ENCODE data around the gene SLC24A3. TPM values are rescaled to one million over a fixed set of nuclear protein-coding genes. Genes with fewer than 3 reads are reported as not detected.
"Not testable (repeated sequence)": the region's sequence is repeated elsewhere in the genome, so short reads cannot be mapped to it uniquely, and the experiment has no call there.

Gene SLC24A3
- total RNA-seq, 1 experiment from 2014 or later = 0.06 TPM

- DNase-seq (ENCODE audit: low read depth) = no peak
These were observed 526.9 kb downstream of the SLC24A3 start for GRCh38 chr20:19739351-19739750.

- DNase-seq (ENCODE audit: low read depth) = no peak
These were observed 528.1 kb downstream of the SLC24A3 start for GRCh38 chr20:19740512-19740911.

GRCh38 chr20:19741924-19742323 lies 529.5 kb downstream of the SLC24A3 start:
- DNase-seq (ENCODE audit: low read depth) = no peak

DNA sequence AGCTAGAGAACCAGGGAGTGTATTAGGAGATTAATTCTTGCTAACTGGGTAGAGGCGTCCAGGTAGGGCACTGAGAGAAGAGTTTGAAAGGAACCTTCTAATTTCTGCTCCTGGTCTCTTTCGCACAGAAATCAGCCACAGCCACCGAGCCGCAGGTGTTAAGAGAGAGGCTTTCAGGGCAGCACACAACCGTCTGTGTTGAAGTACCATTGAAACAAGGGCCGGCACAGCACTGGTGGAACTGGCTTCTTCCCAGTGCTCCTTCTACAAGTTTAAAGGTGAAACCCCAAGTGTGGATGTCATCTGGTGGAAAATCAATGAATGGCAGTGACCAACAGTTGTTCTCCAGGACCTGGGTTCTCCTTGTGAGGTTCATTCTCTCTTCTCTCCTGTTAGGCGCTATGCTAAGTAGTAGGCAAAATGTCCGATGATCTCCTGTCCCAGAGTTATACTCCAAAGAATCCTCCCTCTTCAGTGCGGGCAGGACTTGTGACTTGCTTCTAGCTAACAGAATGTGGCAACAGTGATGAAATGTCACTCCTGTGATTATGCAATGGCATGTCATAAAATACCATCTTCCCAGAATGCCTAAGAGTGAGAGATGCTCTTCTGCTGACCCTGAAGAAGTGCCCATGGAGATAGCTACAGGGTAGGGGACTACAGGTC lies 530.7 kb downstream of the SLC24A3 start:
- no peak for DNase-seq (ENCODE audit: low read depth)

DNA sequence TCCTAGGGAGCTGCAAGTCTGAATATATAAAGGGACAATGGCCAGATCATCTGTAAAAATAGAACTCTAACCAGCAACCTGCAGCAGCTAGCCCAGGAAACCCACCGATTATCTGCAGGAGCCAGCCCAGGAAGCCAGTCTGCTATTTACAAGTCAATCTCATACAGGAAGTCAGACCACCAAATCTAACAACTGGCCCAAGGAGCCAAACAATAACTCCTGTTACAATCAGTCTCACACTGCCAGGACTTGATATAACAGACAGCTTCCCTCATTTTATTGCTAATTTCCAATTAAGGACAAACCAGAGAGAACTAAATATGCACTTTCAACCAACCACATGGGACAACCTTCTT lies 531.2 kb downstream of the SLC24A3 start:
- no peak for DNase-seq (ENCODE audit: low read depth)

GRCh38 chr20:19745106-19745505 lies 532.7 kb downstream of the SLC24A3 start:
- no peak for DNase-seq (ENCODE audit: low read depth)

GRCh38 chr20:19745584-19745983 lies 533.1 kb downstream of the SLC24A3 start:
- no peak for DNase-seq (ENCODE audit: low read depth)

GRCh38 chr20:19746396-19746795 lies 534.0 kb downstream of the SLC24A3 start:
- DNase-seq (ENCODE audit: low read depth) = no peak

- DNase-seq (ENCODE audit: low read depth) = no peak
These were observed 535.5 kb downstream of the SLC24A3 start for GRCh38 chr20:19747903-19748302.

DNA sequence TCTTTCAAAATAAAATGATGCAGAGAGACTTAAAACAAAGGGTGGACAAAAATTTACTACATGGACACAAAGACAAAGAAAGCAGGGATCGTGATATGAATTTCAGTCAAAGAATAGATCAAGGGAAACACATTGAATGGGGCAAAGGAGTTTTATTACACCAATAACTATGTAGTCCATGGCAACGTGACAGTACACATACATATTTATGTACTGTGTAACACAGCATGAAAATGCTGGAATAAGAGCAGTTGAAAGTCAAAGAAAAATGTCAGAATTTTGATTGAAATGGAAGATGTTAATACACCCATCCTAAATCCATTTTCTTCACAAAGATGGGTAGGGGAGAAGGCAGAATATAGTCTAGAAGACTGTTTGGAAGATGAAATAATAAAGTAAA lies 536.2 kb downstream of the SLC24A3 start:
- DNase-seq (ENCODE audit: low read depth) = no peak

DNA sequence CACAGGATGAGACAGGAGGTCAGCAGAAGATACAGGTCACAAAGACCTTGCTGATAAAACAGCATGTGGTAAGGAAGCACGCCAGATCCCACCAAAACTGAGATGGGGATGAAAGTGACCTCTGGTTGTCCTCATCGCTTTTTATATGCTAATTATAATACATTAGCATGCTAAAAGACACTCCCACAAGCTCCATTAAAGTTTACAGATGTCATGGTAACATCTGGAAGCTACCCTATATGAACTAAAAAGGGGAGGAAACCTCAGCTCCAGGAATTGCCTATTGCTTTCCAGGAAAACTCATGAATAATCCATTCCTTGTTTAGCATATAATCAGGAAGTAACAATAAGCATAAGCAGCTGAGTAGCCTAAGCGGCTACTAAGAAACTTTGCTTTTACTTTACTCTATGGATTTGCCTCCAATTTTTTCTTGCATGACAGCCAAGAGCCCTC lies 537.2 kb downstream of the SLC24A3 start:
- DNase-seq (ENCODE audit: low read depth) = no peak

DNA sequence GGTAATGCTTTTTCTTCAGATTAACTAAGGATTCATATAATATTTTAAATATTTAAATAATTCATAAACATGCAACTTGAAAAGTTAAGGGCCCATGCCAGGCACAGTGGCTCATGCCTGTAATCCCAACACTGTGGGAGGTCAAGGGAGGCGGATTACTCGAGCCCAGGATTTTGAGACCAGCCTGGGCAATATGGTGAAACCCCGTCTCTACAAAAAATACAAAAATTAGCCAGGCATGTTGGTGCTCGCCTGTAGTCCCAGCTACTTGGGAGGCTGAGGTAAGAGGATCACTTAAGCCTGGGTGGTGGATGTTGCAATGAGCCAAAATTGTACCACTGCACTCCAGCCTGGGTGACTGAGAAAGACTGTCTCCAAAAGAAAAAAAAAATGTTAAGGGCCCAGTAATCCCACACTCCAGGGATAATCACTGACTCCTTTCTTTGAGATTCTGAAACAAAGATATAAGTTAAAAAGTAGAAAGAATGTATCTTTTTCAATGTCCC lies 537.7 kb downstream of the SLC24A3 start:
- DNase-seq (ENCODE audit: low read depth) = no peak

- DNase-seq (ENCODE audit: low read depth) = no peak
These were observed 538.6 kb downstream of the SLC24A3 start for GRCh38 chr20:19750907-19751636.

GRCh38 chr20:19754201-19754600 lies 541.8 kb downstream of the SLC24A3 start:
- DNase-seq (ENCODE audit: low read depth) = not testable (repeated sequence)

DNA sequence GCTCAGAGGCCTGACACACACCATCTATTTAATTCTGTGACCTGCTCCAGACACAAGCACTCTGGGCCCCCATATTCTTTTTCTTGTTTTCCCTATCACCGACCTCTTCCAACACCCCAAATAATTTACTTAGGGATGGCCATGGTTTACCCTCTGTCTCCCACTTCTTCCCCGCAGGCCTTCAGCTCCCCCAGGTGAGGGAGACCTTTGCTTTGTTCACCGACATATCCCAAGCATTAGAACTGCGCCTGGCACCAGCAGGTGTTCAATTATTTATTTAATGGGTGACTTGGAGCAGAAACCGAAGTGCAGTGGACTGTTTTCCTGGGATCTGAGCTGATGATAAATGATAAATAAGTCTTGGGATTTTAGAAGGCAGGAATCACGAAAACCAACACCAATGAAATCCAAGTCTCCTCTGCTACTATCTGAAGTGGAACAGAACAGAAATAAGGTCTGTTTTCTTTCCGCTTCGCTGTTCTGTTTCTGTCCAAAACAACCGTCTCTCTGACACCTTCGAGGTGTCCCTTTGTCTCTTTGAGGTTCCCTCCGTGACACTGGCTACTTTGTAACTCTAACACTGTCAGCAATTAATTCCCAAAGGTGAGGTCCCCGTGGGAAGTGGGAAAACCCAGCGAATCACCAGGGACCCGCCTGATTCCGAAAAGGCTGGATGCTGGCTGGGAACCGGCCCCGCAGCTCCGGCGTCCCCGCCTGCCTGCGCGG lies 544.5 kb downstream of the SLC24A3 start:
- DNase-seq (ENCODE audit: low read depth) = no peak

DNA sequence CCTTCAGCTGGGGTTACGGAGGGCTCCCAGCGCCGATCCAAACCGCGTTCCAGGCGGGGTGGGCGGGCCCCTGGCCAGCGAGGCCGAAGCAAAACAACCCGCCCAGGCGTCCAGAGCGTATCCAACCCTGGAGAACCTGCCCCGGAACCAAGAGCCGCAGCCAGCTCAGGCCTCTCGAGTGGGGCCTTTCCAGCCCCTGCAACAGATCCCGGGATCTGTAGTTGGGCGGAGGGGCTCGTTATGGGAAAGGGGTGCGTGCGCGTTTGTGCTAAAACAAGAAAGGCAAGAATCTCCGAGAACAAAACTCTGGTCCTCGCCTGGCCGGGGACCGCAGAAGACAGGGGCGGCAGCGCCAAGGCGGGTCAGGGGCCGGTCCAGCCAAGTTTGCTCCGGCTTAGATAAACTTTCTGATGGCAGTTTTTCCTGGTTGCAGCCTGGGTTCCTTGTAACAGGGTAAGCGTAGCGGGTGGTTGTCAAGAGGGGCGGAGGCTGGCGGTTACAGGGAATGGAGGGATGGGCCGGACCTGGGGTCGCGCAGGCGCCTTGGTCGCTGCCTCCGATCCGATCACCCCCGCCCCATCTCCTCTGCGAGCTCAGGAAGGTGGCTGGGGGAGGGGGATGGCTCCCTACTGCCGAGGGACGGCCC lies 545.2 kb downstream of the SLC24A3 start:
- DNase-seq (ENCODE audit: low read depth) = peak; percentile 89

GRCh38 chr20:19758133-19758500 lies 545.7 kb downstream of the SLC24A3 start, which contains the start of gene RIN2:
TSS of gene RIN2 (plus strand) at chr20:19758258. CDS start at chr20:19889602, 131,344 bp downstream.
- DNase-seq (ENCODE audit: low read depth) = no peak

GRCh38 chr20:19758501-19759331 lies 546.3 kb downstream of the SLC24A3 start:
- DNase-seq (ENCODE audit: low read depth) = peak; percentile 35

DNA sequence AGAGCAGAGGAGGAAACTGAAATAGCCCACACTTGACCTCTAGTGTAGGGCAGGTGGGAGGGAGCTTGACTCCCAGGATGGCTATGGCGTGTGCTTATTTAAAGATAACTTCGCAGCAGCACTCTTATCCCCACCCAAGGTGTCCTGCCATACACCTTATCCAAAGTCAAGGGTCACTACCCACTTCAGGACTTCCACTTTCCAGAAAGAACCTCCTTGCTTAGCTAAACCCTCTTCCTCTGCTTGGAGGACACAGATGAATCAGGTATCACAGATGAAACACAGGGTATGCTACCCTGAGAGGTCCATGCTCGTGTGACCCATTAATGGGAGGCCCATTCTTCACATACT lies 547.9 kb downstream of the SLC24A3 start:
- no peak for DNase-seq (ENCODE audit: low read depth)

DNA sequence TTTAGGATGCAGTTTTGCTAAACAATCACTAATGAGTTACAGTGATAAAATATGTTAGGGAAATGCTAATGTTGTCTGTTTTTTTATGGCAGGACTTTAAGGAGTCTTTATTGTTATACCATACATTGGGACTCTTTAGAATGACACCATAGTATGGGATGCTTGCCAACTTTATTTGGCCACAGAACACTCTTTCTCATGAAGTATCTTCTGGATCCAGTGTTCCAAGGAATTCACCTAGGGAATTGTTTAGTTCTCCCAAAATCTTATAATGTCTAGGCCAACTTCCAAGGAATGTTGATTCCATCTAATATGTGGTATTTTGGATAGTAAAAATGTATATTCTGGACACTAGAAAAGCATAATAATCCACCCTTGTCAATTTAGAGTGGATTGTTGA lies 548.9 kb downstream of the SLC24A3 start:
- no peak for DNase-seq (ENCODE audit: low read depth)

DNA sequence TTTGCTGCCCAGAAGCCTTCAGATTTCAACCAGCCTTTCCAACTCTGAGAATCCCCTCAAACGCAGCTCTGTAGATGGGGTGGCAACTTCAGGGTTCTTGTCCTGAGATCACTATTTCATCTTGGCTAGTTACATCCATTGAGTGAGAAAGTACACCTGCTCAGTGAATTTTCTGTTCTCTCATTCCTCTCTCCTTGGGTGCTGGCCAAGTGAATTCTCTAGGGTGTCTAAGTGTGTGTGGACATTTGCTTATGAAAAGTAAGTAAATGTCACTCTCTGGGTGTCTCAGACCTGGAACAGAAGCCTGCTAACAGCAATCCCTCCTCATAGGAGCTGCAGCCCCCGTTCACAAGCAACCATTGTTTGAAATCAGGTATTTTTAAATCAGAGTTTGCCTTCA lies 549.4 kb downstream of the SLC24A3 start:
- no peak for DNase-seq (ENCODE audit: low read depth)
